Prostate gland (tissue), 2 donors: ENCODE data around the gene RTN3. TPM values are rescaled to one million over a fixed set of nuclear protein-coding genes. Genes with fewer than 3 reads are reported as not detected.

Source experiments
- DNase-seq: peaks from one replicate; pipeline ENCODE4 v3.0.0-alpha.2; 2019; ENCODE audit warnings: low spot score
- H3K27ac ChIP-seq, 2 donors: fragments of 200-600 bp; sonication (generic); 2 replicates each; pipeline ENCODE4 v1.5.1; 2017 to 2019
- H3K27me3 ChIP-seq: fragments of 200-600 bp; sonication (generic); replicated peaks from 2 replicates; pipeline ENCODE4 v1.5.1; 2019; ENCODE audit not compliant: insufficient read depth
- H3K36me3 ChIP-seq, 2 donors: fragments of 200-600 bp; sonication (generic); 1 replicate in 1 of 2; 2 replicates in 1 of 2; pipeline versions ENCODE4 v1.5.1 to v1.8.1; 2017 to 2019
- H3K4me1 ChIP-seq: fragments of 200-600 bp; sonication (generic); replicated peaks from 2 replicates; pipeline ENCODE4 v1.5.1; 2019
- H3K4me3 ChIP-seq, 2 donors: fragments of 200-600 bp; sonication (generic); 2 replicates each; pipeline ENCODE4 v1.5.1; 2017 to 2019
- H3K9me3 ChIP-seq: fragments of 200-600 bp; sonication (generic); 2 replicates; pipeline ENCODE4 v1.5.1; 2017
- POLR2A ChIP-seq: fragments of 450-650 bp; IDR thresholded peaks from one replicate; pipeline ENCODE4 v1.6.1; 2016; ENCODE audit warnings: antibody characterized with exemption, mild to moderate bottlenecking
- POLR2AphosphoS5 ChIP-seq: sonication (generic); formaldehyde crosslinking; IDR thresholded peaks from one replicate; pipeline ENCODE4 v1.6.1; 2017; ENCODE audit warnings: antibody characterized with exemption
- WGBS: methylation state at CpG from one replicate; pipeline ENCODE4 v1.1.5; 2018; 5-methylcytosine and 5-hydroxymethylcytosine counted together
- intact Hi-C: fragments of 100-400 bp; cut with DNase I; formaldehyde crosslinking; loops from one replicate; pipeline ENCODE4 v1.14.2; 2022
- total RNA-seq, 2 donors: library from RNA; depleted of rRNA; stranded (reverse); fragments of >200 nt; gene quantifications; one replicate each; pipeline ENCODE4 v1.1.0, GENCODE V29; 2016
- TF ChIP-seq, protein P1 (sequence below), 4 experiments: fragments of 200-600 bp in 2 of 4; fragments of 450-650 bp in 2 of 4; sonication (generic) in 2 of 4; IDR thresholded peaks; 1 replicate in 3 of 4; 2 replicates in 1 of 4; pipeline ENCODE4 v1.5.1; 2016 to 2019; ENCODE audit warnings: antibody characterized with exemption in 4 of 4, mild to moderate bottlenecking in 2 of 4, moderate library complexity in 2 of 4

Gene RTN3
- total RNA-seq, 2 donors from 2014 or later, result 74.1 to 88.8 TPM

DNA sequence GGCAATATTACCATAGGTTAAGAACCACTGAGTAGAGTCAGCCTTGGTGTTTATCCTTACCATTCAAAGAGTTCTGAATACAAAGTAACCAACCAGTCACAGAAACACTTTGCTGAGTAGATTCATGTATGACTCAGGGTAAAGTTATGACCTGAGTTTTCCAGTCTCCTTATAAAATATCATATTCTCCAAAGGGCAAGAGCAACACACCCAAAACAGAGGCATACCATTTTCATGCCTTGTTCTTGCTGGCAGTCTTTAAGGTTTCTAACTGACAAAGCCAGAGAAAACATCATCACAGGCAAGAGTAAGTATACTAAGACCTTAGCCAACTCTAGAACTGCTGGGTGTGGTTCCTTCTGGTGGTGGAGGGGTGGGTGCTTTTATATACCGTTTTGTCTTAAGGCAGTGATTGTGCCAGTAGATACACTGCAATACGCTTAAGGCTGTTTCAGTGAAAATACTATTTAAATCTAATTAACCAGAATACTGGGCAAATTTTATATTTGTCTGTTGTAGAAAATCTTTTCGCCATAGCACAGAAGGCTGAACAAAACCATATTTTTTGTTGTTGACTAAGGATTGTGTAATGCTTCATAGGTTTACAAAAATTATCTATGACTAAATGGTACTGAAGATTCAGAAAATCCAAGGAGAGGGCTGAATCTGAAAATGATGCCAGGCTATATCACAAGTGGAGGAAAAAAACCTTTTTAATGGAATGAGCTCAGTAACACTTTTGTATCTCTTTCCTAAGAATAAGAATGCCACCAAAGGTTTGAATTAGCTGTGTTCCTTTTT lies 13.1 kb upstream of the RTN3 start:
- TF ChIP-seq, protein P1, sequence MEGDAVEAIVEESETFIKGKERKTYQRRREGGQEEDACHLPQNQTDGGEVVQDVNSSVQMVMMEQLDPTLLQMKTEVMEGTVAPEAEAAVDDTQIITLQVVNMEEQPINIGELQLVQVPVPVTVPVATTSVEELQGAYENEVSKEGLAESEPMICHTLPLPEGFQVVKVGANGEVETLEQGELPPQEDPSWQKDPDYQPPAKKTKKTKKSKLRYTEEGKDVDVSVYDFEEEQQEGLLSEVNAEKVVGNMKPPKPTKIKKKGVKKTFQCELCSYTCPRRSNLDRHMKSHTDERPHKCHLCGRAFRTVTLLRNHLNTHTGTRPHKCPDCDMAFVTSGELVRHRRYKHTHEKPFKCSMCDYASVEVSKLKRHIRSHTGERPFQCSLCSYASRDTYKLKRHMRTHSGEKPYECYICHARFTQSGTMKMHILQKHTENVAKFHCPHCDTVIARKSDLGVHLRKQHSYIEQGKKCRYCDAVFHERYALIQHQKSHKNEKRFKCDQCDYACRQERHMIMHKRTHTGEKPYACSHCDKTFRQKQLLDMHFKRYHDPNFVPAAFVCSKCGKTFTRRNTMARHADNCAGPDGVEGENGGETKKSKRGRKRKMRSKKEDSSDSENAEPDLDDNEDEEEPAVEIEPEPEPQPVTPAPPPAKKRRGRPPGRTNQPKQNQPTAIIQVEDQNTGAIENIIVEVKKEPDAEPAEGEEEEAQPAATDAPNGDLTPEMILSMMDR (IDR thresholded peaks at IDR 0.05), result no peak
- TF ChIP-seq POLR2A (no peak), POLR2AphosphoS5 (no peak)
- intact Hi-C loops, result no loop called here
- WGBS, result 62% methylated on average over 3 of the region's 3 CpGs
- no peaks in the 10 kb centered on the region for H3K9me3 ChIP-seq
- no peak overlapping the region for H3K4me3 ChIP-seq
- H3K36me3 ChIP-seq, result no peaks in the 10 kb centered on the region
- H3K27me3 ChIP-seq, result no peaks in the 10 kb centered on the region
- H3K27ac ChIP-seq, result no peak overlapping the region
- no peak for DNase-seq
- no peaks in the 10 kb centered on the region for H3K4me1 ChIP-seq

DNA sequence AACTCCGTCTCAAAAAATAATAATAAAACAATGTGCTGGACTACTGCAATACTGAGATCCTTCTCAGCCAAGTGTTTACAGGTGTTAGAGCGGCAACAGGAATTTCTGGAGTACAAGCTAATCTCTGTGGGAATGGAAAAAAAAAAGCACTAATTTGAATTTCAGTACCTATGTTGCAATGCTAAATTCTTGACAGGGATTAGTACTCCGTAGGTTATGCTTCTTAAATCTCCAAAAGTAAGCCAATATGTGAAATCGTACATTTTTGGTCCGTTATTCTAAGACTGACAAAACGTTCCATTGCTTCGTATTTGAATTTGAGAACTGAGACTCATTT lies 11.2 kb upstream of the RTN3 start:
- Histone ChIP-seq H3K4me1 (no peaks in the 10 kb centered on the region), H3K9me3 (no peaks in the 10 kb centered on the region), H3K27me3 (no peaks in the 10 kb centered on the region), H3K4me3 (peak overlapping the region; percentile 60 to 90), H3K36me3 (no peaks in the 10 kb centered on the region), H3K27ac (peak overlapping the region; percentile 93 to 98)
- 44% methylated on average over 7 of the region's 7 CpGs for WGBS
- intact Hi-C loops, result no loop called here
- no peak for DNase-seq
- TF ChIP-seq POLR2AphosphoS5 (no peak), POLR2A (no peak)
- TF ChIP-seq, protein P1 (IDR thresholded peaks at IDR 0.05), result no peak

DNA sequence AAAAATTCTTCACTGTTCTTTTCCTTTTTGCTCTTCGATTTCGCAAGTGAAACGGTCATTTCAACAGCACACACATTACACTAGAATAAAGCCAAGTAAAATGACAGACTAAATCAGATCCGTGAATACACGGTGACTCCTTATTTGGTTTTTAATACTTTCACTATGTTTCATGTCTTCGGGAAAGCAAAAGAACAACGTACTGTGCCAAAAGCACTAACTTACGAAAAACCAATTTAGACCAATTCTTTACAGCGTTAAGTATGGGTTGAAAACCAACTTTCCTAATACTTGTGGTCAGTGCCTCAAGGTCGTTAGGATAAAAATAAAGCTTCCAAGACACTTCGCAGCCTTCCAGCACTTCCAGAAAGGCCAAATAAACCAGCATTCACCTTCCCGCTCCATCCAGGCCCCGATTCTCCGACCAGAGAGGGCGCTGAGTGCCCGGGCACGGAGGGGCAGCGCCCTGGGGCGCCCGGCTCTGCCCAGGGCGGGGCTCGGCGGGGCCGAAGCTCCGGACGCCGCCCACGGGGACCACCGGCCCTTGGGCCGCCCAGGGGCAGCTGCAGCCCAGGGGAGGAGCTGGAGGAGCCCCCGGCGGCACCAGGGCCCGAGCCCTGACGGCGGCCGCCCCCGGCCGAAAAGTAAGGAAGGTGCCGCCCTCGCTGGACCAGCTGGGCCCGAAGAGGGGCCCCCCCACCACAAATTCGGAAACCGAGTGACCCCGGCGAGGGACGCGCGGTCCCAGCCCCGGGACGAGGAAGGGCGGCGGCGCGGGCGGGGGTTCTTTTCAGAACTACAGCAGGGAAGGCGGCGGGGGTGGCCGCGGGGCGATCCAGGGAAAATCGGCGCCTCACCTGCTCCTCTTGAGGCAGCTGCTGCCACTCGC lies 10.6 kb upstream of the RTN3 start:
- no peaks in the 10 kb centered on the region for H3K4me1 ChIP-seq
- peak; percentile 54 for DNase-seq
- 2% methylated on average over 49 of the region's 63 CpGs for WGBS
- H3K27me3 ChIP-seq, result no peaks in the 10 kb centered on the region
- no peaks in the 10 kb centered on the region for H3K9me3 ChIP-seq
- intact Hi-C loops, result no loop called here
- TF ChIP-seq, protein P1 (IDR thresholded peaks at IDR 0.05), result peak in 3 of 4 experiments; percentile 28 to 62 (median 54)
- TF ChIP-seq POLR2A (no peak), POLR2AphosphoS5 (peak; percentile 22)
- peak overlapping the region; percentile 60 to 90 for H3K4me3 ChIP-seq
- peak overlapping the region; percentile 93 to 98 for H3K27ac ChIP-seq
- H3K36me3 ChIP-seq, result no peaks in the 10 kb centered on the region

DNA sequence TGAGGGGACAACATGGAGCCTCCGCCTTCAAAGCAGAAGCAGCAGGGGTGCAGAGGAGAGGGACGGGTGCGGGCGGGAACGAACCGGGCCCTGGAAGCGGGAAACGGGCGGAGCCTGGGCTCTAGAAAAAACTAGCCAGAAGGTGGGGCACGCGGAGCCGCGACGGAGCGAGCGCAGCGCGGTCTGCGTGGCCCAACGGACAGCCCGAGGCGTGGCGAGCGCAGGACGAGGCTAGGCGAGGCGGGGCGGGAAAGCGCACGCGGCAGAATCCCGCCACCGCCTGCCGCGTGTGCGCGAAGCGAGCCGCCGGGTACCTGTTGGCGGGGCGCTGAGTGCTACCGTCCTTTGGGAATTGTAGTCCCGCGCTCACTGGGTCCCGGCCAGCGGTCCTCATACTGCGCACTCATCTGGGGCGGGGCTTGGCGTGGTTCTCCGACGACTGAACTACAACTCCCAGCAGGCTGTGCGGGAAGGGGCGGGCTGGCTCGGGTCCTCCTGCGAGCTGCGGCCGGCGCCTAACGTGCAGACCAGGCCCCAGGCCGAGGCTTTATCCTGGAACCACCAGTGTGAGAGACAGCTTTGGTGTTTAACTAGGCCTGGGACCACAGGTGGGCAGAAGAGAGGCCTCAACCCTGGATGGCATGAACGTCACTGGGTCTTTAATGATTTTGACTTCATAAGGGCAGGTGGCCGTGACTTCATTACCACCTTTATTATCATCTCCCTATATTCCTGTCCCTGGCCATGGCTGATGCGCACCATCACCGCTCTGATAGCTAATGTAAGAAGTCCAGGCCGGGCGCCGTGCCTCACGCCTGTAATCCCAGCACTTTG lies 9.8 kb upstream of the RTN3 start, which contains the start of gene ATL3:
Gene ATL3 (minus strand): TSS at position 55 of the 834 bp plus-strand sequence. CDS start 41 bp downstream, at position 14.
- peak within 1 kb of the TSS; percentile 60 to 90 for H3K4me3 ChIP-seq
- intact Hi-C loops, result no loop called here
- H3K27ac ChIP-seq, result peak within 1 kb of the TSS; percentile 93 to 98
- TF ChIP-seq POLR2A, result peak; percentile 72
- TF ChIP-seq POLR2AphosphoS5, result peak; percentile 87
- TF ChIP-seq, protein P1 (IDR thresholded peaks at IDR 0.05), result peak in 3 of 4 experiments; percentile 13 to 32 (median 18)
- no peaks in the 10 kb centered on the region for H3K27me3 ChIP-seq
- no peaks in the 10 kb centered on the region for H3K9me3 ChIP-seq
- 13% methylated on average over 60 of the region's 69 CpGs for WGBS
- no peaks in the 10 kb centered on the region for H3K4me1 ChIP-seq
- no peaks in the 10 kb centered on the region for H3K36me3 ChIP-seq
- DNase-seq, result peak; percentile 97
